HepG2 (cell line): Measurements from ENCODE around the gene KIAA0930. TPM values are rescaled to one million over a fixed set of nuclear protein-coding genes. Genes with fewer than 3 reads are reported as not detected.

Experiments
- ATAC-seq: fragments of 200-7000 bp; cut with Tn5 transposase; 3 replicates; pipeline ENCODE4 v1.9.1; 2020; ENCODE audit warnings: mild to moderate bottlenecking, moderate library complexity
- BruUV-seq: library from RNA; stranded (reverse); fragments of 400-500 nt; replicated peaks from 2 replicates; lab custom pipeline; 2021; lab: Mats Ljungman, UMichigan
- CTCF ChIA-PET: fragments of 300-600 bp; formaldehyde crosslinking; extraction: SDS; loops from one replicate; lab custom pipeline; 2021; ENCODE audit warnings: low total read pairs, inconsistent platforms, low intra/inter-chr PET ratio; lab: Yijun Ruan, JAX
- POLR2A ChIA-PET: fragments of 350-600 bp; sonication (Branson Sonifier 250); formaldehyde crosslinking; loops from one replicate; lab custom pipeline; 2020; ENCODE audit warnings: antibody characterized with exemption, inconsistent platforms; lab: Yijun Ruan, JAX
- DNase-seq: peaks from one replicate; pipeline ENCODE4 v3.0.0-alpha.2; 2015; ENCODE audit warnings: low spot score
- FAIRE-seq: peaks from 3 replicates; lab custom pipeline; 2011; peaks lifted over from hg19 to GRCh38; lab: Jason Lieb, UNC
- H2AFZ ChIP-seq: one replicate; pipeline ENCODE4 v1.6.1; 2011; ENCODE audit warnings: low read length, inconsistent platforms
- H3K27ac ChIP-seq: fragments of 300-600 bp; 3 replicates; pipeline ENCODE4 v1.8.0; 2011; ENCODE audit warnings: mixed run types, mild to moderate bottlenecking, mixed read lengths, low read length, inconsistent platforms; ENCODE audit not compliant: insufficient read depth; ENCODE audit errors: extremely low read length
- H3K27me3 ChIP-seq, 2 experiments: fragments of 200-600 bp in 1 of 2; 2 replicates in 1 of 2; 3 replicates in 1 of 2; pipeline versions ENCODE4 v1.6.0 to v1.8.0; 2011; ENCODE audit warnings: low read length in 2 of 2, mild to moderate bottlenecking in 2 of 2, moderate library complexity in 2 of 2, inconsistent platforms in 1 of 2; ENCODE audit not compliant: insufficient read depth in 2 of 2, control insufficient read depth in 1 of 2
- H3K36me3 ChIP-seq, 2 experiments: fragments of 200-600 bp in 1 of 2; replicated peaks in 1 of 2; 2 replicates in 1 of 2; 3 replicates in 1 of 2; pipeline versions ENCODE4 v1.5.1 to v1.8.0; 2011; ENCODE audit warnings: low read length in 2 of 2, inconsistent platforms in 1 of 2; ENCODE audit not compliant: insufficient read depth in 2 of 2, control insufficient read depth in 1 of 2
- H3K4me1 ChIP-seq: 2 replicates; pipeline ENCODE4 v1.5.1; 2012; ENCODE audit warnings: low read length, inconsistent platforms; ENCODE audit not compliant: insufficient read depth
- H3K4me2 ChIP-seq: 2 replicates; pipeline ENCODE4 v1.6.0; 2011; ENCODE audit warnings: low read depth, low read length, inconsistent platforms
- H3K4me3 ChIP-seq, 3 experiments: fragments of 200-600 bp in 1 of 3; sonication (generic), shearing (Covaris generic) in 1 of 3; replicated peaks in 1 of 3; 2 replicates each; pipeline ENCODE4 v1.5.1; 2011 to 2016; ENCODE audit warnings: low read length in 3 of 3, inconsistent platforms in 2 of 3, low read depth in 2 of 3, mild to moderate bottlenecking in 2 of 3, control low read depth in 1 of 3, mixed read lengths in 1 of 3; ENCODE audit not compliant: insufficient read depth in 1 of 3
- H3K79me2 ChIP-seq: one replicate; pipeline ENCODE4 v1.6.1; 2011; ENCODE audit warnings: low read length, inconsistent platforms; ENCODE audit not compliant: insufficient read depth
- H3K9ac ChIP-seq: 2 replicates; pipeline ENCODE4 v1.6.0; 2011; ENCODE audit warnings: mild to moderate bottlenecking, low read depth, low read length, inconsistent platforms; ENCODE audit not compliant: insufficient read depth
- H3K9me3 ChIP-seq: 2 replicates; pipeline ENCODE4 v1.5.1; 2012; ENCODE audit warnings: mild to moderate bottlenecking, low read length
- H4K20me1 ChIP-seq: 2 replicates; pipeline ENCODE4 v1.6.0; 2011; ENCODE audit warnings: inconsistent platforms, mild to moderate bottlenecking, low read length, moderate library complexity; ENCODE audit not compliant: insufficient read depth
- JARID2 ChIP-seq: sonication (generic); formaldehyde crosslinking; IDR thresholded peaks from 2 replicates; pipeline ENCODE4 v1.8.1; 2023; ENCODE audit warnings: missing genetic modification reagents, inconsistent platforms; ENCODE audit not compliant: insufficient replicate concordance
- JUN ChIP-seq: sonication (generic); formaldehyde crosslinking; IDR thresholded peaks from 2 replicates; pipeline ENCODE4 v1.4.0; 2020; ENCODE audit warnings: mild to moderate bottlenecking, missing genetic modification reagents
- PAXIP1 ChIP-seq: sonication (generic); formaldehyde crosslinking; conservative IDR thresholded peaks from 2 replicates; pipeline ENCODE4 v1.4.0; 2020; ENCODE audit warnings: mild to moderate bottlenecking, missing genetic modification reagents, moderate library complexity
- ZKSCAN1 ChIP-seq: fragments of 150-350 bp; IDR thresholded peaks from 2 replicates; pipeline ENCODE4 v1.6.1; 2014; ENCODE audit warnings: low read length
- ZNF629 ChIP-seq: sonication (generic); formaldehyde crosslinking; conservative IDR thresholded peaks from 2 replicates; pipeline ENCODE4 v1.5.0; 2020; ENCODE audit warnings: missing genetic modification reagents
- ZNF644 ChIP-seq: IDR thresholded peaks from 2 replicates; pipeline ENCODE4 v1.6.1; 2016; ENCODE audit warnings: low read depth
- WGBS: methylation state at CpG from one replicate; pipeline ENCODE4 v1.1.6; 2017; ENCODE audit warnings: low lambda C conversion rate; 5-methylcytosine and 5-hydroxymethylcytosine counted together
- in situ Hi-C: cut with HindIII; loops from 2 replicates; pipeline ENCODE4 v1.10.0; 2017; ENCODE audit warnings: low pct_unique_long_range_greater_than_20kb; ENCODE audit not compliant: extremely low pct_ligation_motif_present
- intact Hi-C: fragments of 100-400 bp; cut with micrococcal nuclease; formaldehyde crosslinking; loops from one replicate; pipeline ENCODE4 v1.10.0; 2022; ENCODE audit not compliant: unreplicated experiment
- polyA plus RNA-seq, 8 experiments: library from polyadenylated mRNA; depleted of rRNA in 3 of 8; stranded (reverse) in 7 of 8; unstranded in 1 of 8; fragments of >200 nt; fragmentation: Illumina TruSeq in 4 of 8; extraction: Trizol in 4 of 8; gene quantifications; 2 replicates each; pipeline versions ENCODE4 v1.2.1 to v1.2.3, GENCODE V29; 2011 to 2016; ENCODE audit warnings: low read depth in 4 of 8, missing spikeins in 1 of 8, mixed read lengths in 1 of 8; ENCODE audit not compliant: insufficient read depth in 1 of 8
- total RNA-seq, 5 experiments: library from RNA; depleted of rRNA; stranded (reverse); fragments of >200 nt; fragmentation: Illumina TruSeq; extraction: Trizol; gene quantifications; 2 replicates each; pipeline ENCODE4 v1.2.3, GENCODE V29; 2016; ENCODE audit warnings: low read depth in 1 of 5

Gene KIAA0930
- total and polyA plus RNA-seq, 2 of the 13 experiments (the other 11 are each of a cell fraction or from before 2014, with no cell fraction given): 27.0 to 38.2 TPM

- no peaks in the 10 kb centered on the region for H3K27me3 ChIP-seq
- peak; percentile 63 for TF ChIP-seq ZNF629 (CRISPR knock-in tag)
- TF ChIP-seq JARID2: no peak
- ChIA-PET POLR2A (no interaction called here), CTCF (no interaction called here)
- WGBS: 87% methylated on average over 6 of the region's 6 CpGs
- no peak overlapping the region for H3K27ac ChIP-seq
- H3K79me2 ChIP-seq: no peaks in the 10 kb centered on the region
- in situ Hi-C loops (no loop called here), intact Hi-C loops (no loop called here)
- H3K9ac ChIP-seq: no peak overlapping the region
- no peaks in the 10 kb centered on the region for H3K4me1 ChIP-seq
- H2AFZ ChIP-seq: no peak overlapping the region
- no TSS peak for BruUV-seq
- H3K9me3 ChIP-seq: no peaks in the 10 kb centered on the region
- FAIRE-seq: no peak
- peaks cover 16% of the 10 kb centered on the region in 2 experiments; a peak in 4 of 5 replicates for H3K36me3 ChIP-seq
- no peak overlapping the region for H3K4me2 ChIP-seq
- ATAC-seq: no peak
- peaks cover 10% of the 10 kb centered on the region; the same call in 1 of the 2 replicates for H4K20me1 ChIP-seq
- no peak overlapping the region for H3K4me3 ChIP-seq
- DNase-seq: no peak
Observed at GRCh38 chr22:45206233-45206632, 34.5 kb downstream of the KIAA0930 start.

- no peak for DNase-seq
- H3K4me1 ChIP-seq: no peaks in the 10 kb centered on the region
- peaks cover 10% of the 10 kb centered on the region; the same call in 1 of the 2 replicates for H4K20me1 ChIP-seq
- CTCF ChIA-PET: no interaction called here
- H3K27ac ChIP-seq: no peak overlapping the region
- in situ Hi-C loops: no loop called here
- intact Hi-C loops: no loop called here
- TF ChIP-seq ZKSCAN1 (no peak), JUN (CRISPR knock-in tag) (no peak), PAXIP1 (CRISPR knock-in tag) (no peak), ZNF644 (CRISPR knock-in tag) (no peak)
- TF ChIP-seq, all 625 proteins: peak for 0
- H3K79me2 ChIP-seq: no peaks in the 10 kb centered on the region
- no TSS peak for BruUV-seq
- ATAC-seq (no peak), FAIRE-seq (no peak)
- no peaks in the 10 kb centered on the region for H3K9me3 ChIP-seq
- H2AFZ ChIP-seq: no peak overlapping the region
- no peaks in the 10 kb centered on the region for H3K27me3 ChIP-seq
- POLR2A ChIA-PET: no interaction called here
- H3K4me2 ChIP-seq: no peak overlapping the region
- no peak overlapping the region for H3K4me3 ChIP-seq
- WGBS: 96% methylated on average over 13 of the region's 20 CpGs
- H3K36me3 ChIP-seq: peaks cover 14 to 16% of the 10 kb centered on the region in 2 experiments; a peak in 4 of 5 replicates
- no peak overlapping the region for H3K9ac ChIP-seq
Observed at GRCh38 chr22:45205276-45205925, 35.3 kb downstream of the KIAA0930 start.
